Peyer's patch (tissue), 4 donors: ENCODE data around the gene GALNT1.

Experiments
- POLR2A ChIP-seq, 2 donors: fragments of 450-650 bp; IDR thresholded peaks; one replicate each; pipeline ENCODE4 v1.5.1; 2017; ENCODE audit warnings: antibody characterized with exemption in 2 of 2, mild to moderate bottlenecking in 2 of 2, moderate library complexity in 2 of 2
- TF ChIP-seq, protein P1 (sequence below), 6 experiments: fragments of 450-650 bp in 4 of 6; fragments of 200-600 bp in 2 of 6; sonication (generic) in 1 of 6; IDR thresholded peaks; one replicate each; pipeline ENCODE4 v1.5.1; 2017 to 2019; ENCODE audit warnings: antibody characterized with exemption in 6 of 6, mild to moderate bottlenecking in 3 of 6, moderate library complexity in 1 of 6

DNA sequence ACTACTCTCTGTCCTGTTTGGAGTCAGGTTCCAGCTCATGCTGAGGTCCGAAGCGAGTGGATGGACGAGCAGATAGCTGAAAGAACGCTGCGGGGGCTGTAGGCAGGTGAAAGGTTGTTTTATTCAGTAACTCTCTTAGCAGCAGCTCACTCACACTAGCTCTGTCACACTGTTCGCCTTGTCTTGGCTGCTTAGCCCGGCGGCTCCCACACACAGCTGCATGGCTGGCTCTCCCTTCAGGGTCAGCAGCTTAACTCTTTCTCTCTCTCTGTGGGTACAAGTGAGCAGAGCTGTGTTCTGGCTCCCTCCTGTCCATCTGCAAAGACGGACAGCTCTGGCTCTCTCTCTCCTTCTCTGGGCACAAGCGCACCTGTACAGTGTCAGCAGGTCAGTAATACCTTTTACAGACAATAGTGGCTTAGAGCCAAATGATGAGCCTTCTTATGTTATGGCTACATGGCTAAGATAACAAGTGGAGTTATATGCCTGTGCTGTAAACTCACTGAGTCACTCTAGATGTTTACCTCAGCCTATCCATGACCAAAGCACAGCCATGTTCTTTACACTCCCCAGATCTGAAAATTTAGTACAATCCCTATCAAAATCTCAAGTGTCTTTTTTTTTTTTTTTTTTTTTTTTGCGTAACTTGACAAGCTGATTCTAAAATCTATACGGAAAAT lies 149.3 kb downstream of the GALNT1 start:
- TF ChIP-seq, protein P1, sequence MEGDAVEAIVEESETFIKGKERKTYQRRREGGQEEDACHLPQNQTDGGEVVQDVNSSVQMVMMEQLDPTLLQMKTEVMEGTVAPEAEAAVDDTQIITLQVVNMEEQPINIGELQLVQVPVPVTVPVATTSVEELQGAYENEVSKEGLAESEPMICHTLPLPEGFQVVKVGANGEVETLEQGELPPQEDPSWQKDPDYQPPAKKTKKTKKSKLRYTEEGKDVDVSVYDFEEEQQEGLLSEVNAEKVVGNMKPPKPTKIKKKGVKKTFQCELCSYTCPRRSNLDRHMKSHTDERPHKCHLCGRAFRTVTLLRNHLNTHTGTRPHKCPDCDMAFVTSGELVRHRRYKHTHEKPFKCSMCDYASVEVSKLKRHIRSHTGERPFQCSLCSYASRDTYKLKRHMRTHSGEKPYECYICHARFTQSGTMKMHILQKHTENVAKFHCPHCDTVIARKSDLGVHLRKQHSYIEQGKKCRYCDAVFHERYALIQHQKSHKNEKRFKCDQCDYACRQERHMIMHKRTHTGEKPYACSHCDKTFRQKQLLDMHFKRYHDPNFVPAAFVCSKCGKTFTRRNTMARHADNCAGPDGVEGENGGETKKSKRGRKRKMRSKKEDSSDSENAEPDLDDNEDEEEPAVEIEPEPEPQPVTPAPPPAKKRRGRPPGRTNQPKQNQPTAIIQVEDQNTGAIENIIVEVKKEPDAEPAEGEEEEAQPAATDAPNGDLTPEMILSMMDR (IDR thresholded peaks at IDR 0.05): no peak
- TF ChIP-seq POLR2A (IDR thresholded peaks at IDR 0.05): no peak
